SU-DHL-6 (cell line): ENCODE results near the gene NKD1.

ENCODE experiments used
- H2AFZ ChIP-seq: fragments of 200-600 bp; sonication (generic); 2 replicates; pipeline ENCODE4 v1.6.1; 2014; ENCODE audit warnings: low read depth, mild to moderate bottlenecking, moderate library complexity, mixed read lengths, antibody characterized with exemption, low read length; ENCODE audit not compliant: severe bottlenecking
- H3F3A ChIP-seq: fragments of 200-600 bp; shearing (Covaris generic); 2 replicates; pipeline ENCODE4 v1.6.0; 2016; ENCODE audit warnings: antibody characterized with exemption, mild to moderate bottlenecking; ENCODE audit not compliant: insufficient read depth
- H3K27ac ChIP-seq: fragments of 200-600 bp; sonication (generic); 2 replicates; pipeline ENCODE4 v1.5.1; 2016; ENCODE audit warnings: low read depth, mild to moderate bottlenecking, low read length, moderate library complexity, mixed read lengths
- H3K27me3 ChIP-seq: fragments of 200-600 bp; sonication (generic), shearing (Covaris generic); 2 replicates; pipeline ENCODE4 v1.6.0; 2014; ENCODE audit warnings: mild to moderate bottlenecking, low read length
- H3K36me3 ChIP-seq: fragments of 200-600 bp; sonication (generic); 2 replicates; pipeline ENCODE4 v1.6.1; 2014; ENCODE audit warnings: mild to moderate bottlenecking, low read length, mixed read lengths
- H3K4me2 ChIP-seq: fragments of 300-600, 200-600 bp; shearing (Covaris generic), sonication (generic); 2 replicates; pipeline ENCODE4 v1.6.0; 2014; ENCODE audit warnings: low read length, low read depth, mild to moderate bottlenecking; ENCODE audit not compliant: poor library complexity, severe bottlenecking
- H3K4me3 ChIP-seq: fragments of 200-600 bp; sonication (generic); 2 replicates; pipeline ENCODE4 v1.5.1; 2014; ENCODE audit warnings: antibody characterized with exemption, low read length, mild to moderate bottlenecking, mixed read lengths; ENCODE audit not compliant: insufficient read depth, poor library complexity, severe bottlenecking
- H3K79me2 ChIP-seq: fragments of 200-600 bp; sonication (generic); 2 replicates; pipeline ENCODE4 v1.6.1; 2014; ENCODE audit warnings: mild to moderate bottlenecking, low read length, moderate library complexity; ENCODE audit not compliant: insufficient read depth
- H3K9ac ChIP-seq: fragments of 200-600 bp; sonication (generic); 2 replicates; pipeline ENCODE4 v1.7.0; 2014; ENCODE audit warnings: mild to moderate bottlenecking, low read length
- H3K9me2 ChIP-seq: fragments of 200-600 bp; sonication (generic); replicated peaks from 2 replicates; pipeline ENCODE4 v1.6.1; 2014; ENCODE audit warnings: low read length; ENCODE audit not compliant: insufficient read depth
- H3K9me3 ChIP-seq: fragments of 200-600 bp; sonication (generic); 2 replicates; pipeline ENCODE4 v1.6.1; 2014; ENCODE audit warnings: low read length, mixed read lengths; ENCODE audit not compliant: insufficient read depth
- H4K20me1 ChIP-seq: fragments of 200-600 bp; sonication (generic); 2 replicates; pipeline ENCODE4 v1.6.1; 2014; ENCODE audit warnings: low read depth, mild to moderate bottlenecking, antibody characterized with exemption, low read length, moderate library complexity, mixed read lengths
- CTCF ChIP-seq: fragments of 200-600 bp; sonication (generic); IDR thresholded peaks from one replicate; pipeline ENCODE4 v1.5.1; 2017; ENCODE audit warnings: antibody characterized with exemption, mild to moderate bottlenecking, low read length, moderate library complexity; ENCODE audit not compliant: insufficient read depth, poor library complexity, severe bottlenecking
- EZH2phosphoT487 ChIP-seq: fragments of 200-600 bp; sonication (generic), shearing (Covaris generic); conservative IDR thresholded peaks from 2 replicates; pipeline ENCODE4 v1.6.1; 2018; ENCODE audit warnings: mild to moderate bottlenecking, antibody characterized with exemption, low read length, moderate library complexity, mixed read lengths

The NKD1 gene

DNA sequence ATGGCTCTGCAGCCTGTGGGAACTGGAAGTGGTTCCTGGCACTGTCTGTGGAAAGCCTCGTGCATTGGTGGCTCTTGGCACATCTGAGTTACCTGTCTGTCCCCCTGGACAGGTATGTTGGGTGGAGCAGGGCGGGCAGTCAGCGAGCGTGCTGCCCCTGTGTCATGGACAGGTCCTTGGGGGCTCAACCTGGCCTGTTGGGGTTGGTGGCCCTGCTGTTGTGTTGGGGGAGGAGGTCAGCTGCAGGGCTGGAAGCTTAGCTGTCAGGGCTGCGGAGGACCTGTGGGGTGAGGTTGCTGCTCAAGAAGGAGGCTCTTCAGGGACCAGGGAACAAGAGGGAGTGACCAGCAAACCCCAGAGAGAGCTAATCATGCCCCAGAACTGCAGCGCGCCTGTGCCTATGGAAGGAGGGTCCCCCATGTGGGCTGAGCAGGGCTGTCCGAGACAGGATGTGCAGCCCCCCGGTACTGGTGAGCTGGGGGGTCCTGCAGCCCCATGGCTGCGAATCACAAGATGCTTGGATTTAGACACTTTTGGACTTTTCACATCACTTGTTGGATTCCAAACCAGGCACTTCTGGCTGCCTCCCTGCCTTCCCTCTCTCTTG, 7.2 kb downstream of the NKD1 start:
- no peak overlapping the region for H3K27ac ChIP-seq
- TF ChIP-seq EZH2phosphoT487, result no peak
- TF ChIP-seq CTCF, result no peak
- no peaks in the 10 kb centered on the region for H4K20me1 ChIP-seq
- H3K79me2 ChIP-seq, result no peaks in the 10 kb centered on the region
- H3K9me3 ChIP-seq, result no peaks in the 10 kb centered on the region
- no peak overlapping the region for H3K9ac ChIP-seq
- H3K4me3 ChIP-seq, result no peak overlapping the region
- no peaks in the 10 kb centered on the region for H3K27me3 ChIP-seq
- H3K36me3 ChIP-seq, result no peaks in the 10 kb centered on the region
- no peaks in the 10 kb centered on the region for H3F3A ChIP-seq
- H3K9me2 ChIP-seq, result no peaks in the 10 kb centered on the region
- H2AFZ ChIP-seq, result no peak overlapping the region
- H3K4me2 ChIP-seq, result no peak overlapping the region

GRCh38 chr16:50555952-50556673, 7.9 kb downstream of the NKD1 start:
- no peaks in the 10 kb centered on the region for H3K27me3 ChIP-seq
- H3K27ac ChIP-seq, result no peak overlapping the region
- H3K9ac ChIP-seq, result no peak overlapping the region
- no peak overlapping the region for H2AFZ ChIP-seq
- no peak for TF ChIP-seq EZH2phosphoT487
- no peak for TF ChIP-seq CTCF
- no peaks in the 10 kb centered on the region for H3K9me3 ChIP-seq
- H4K20me1 ChIP-seq, result no peaks in the 10 kb centered on the region
- no peaks in the 10 kb centered on the region for H3K79me2 ChIP-seq
- H3F3A ChIP-seq, result no peaks in the 10 kb centered on the region
- H3K9me2 ChIP-seq, result no peaks in the 10 kb centered on the region
- H3K4me3 ChIP-seq, result no peak overlapping the region
- no peaks in the 10 kb centered on the region for H3K36me3 ChIP-seq
- no peak overlapping the region for H3K4me2 ChIP-seq

GRCh38 chr16:50557046-50557445, 8.8 kb downstream of the NKD1 start:
- Histone ChIP-seq H3K27me3 (no peaks in the 10 kb centered on the region), H3K27ac (no peak overlapping the region), H3K9ac (no peak overlapping the region), H3K4me2 (no peak overlapping the region), H3K4me3 (no peak overlapping the region), H3K9me2 (no peaks in the 10 kb centered on the region), H4K20me1 (no peaks in the 10 kb centered on the region), H3F3A (no peaks in the 10 kb centered on the region), H3K9me3 (no peaks in the 10 kb centered on the region), H2AFZ (no peak overlapping the region), H3K79me2 (no peaks in the 10 kb centered on the region), H3K36me3 (no peaks in the 10 kb centered on the region)
- TF ChIP-seq CTCF, result no peak
- TF ChIP-seq EZH2phosphoT487, result no peak
